HCEC 1CT (cell line): ENCODE results near the gene ZBTB45.

ENCODE experiments used
- DNase-seq: peaks from one replicate; pipeline ENCODE4 v3.0.0-alpha.2; 2017

Gene ZBTB45

GRCh38 chr19:58538257-58539168 lies 18.9 kb upstream of the ZBTB45 start:
- DNase-seq: no peak

- DNase-seq: no peak
Measured at GRCh38 chr19:58536852-58537798, 17.5 kb upstream of the ZBTB45 start.

- DNase-seq: no peak
Measured at GRCh38 chr19:58535857-58536256, 16.2 kb upstream of the ZBTB45 start.

GRCh38 chr19:58531034-58531840 lies 11.6 kb upstream of the ZBTB45 start:
- DNase-seq: no peak

GRCh38 chr19:58529405-58529804 lies 9.8 kb upstream of the ZBTB45 start:
- DNase-seq: no peak

- DNase-seq: no peak
Measured at GRCh38 chr19:58522709-58523108, 3.1 kb upstream of the ZBTB45 start.

- DNase-seq: no peak
Measured at GRCh38 chr19:58521651-58522050, 2.0 kb upstream of the ZBTB45 start.

GRCh38 chr19:58520257-58520599 lies 618 bp upstream of the ZBTB45 start:
- no peak for DNase-seq

GRCh38 chr19:58519087-58519354 lies 589 bp downstream of the ZBTB45 start:
- DNase-seq: peak; percentile 73

GRCh38 chr19:58518256-58519086 lies 1.1 kb downstream of the ZBTB45 start:
- DNase-seq: no peak

GRCh38 chr19:58516964-58517833 lies 2.4 kb downstream of the ZBTB45 start:
- DNase-seq: no peak

- DNase-seq: no peak
Measured at GRCh38 chr19:58516246-58516836, 3.3 kb downstream of the ZBTB45 start.

GRCh38 chr19:58515259-58515658 lies 4.4 kb downstream of the ZBTB45 start:
- DNase-seq: no peak

GRCh38 chr19:58514564-58515022 lies 5.0 kb downstream of the ZBTB45 start:
- DNase-seq: no peak

GRCh38 chr19:58513694-58514563 lies 5.7 kb downstream of the ZBTB45 start:
- peak; percentile 64 for DNase-seq

- no peak for DNase-seq
Measured at GRCh38 chr19:58513213-58513693, 6.4 kb downstream of the ZBTB45 start.

- DNase-seq: no peak
Measured at GRCh38 chr19:58511353-58512208, 8.0 kb downstream of the ZBTB45 start, which contains the start of gene SLC27A5. TSS of gene SLC27A5 (minus strand) at chr19:58511992. CDS start at chr19:58511955, 37 bp downstream.
